Panc1 (cell line): ENCODE measurements around the gene KDM2A. TPM values are rescaled to one million over a fixed set of nuclear protein-coding genes. Genes with fewer than 3 reads are reported as not detected.

Source experiments
- ATAC-seq: fragments of 200-7000 bp; cut with Tn5 transposase; 2 replicates; pipeline ENCODE4 v1.9.1; 2020; ENCODE audit warnings: mild to moderate bottlenecking, moderate library complexity
- BruUV-seq: library from RNA; stranded (reverse); fragments of 400-500 nt; replicated peaks from 2 replicates; lab custom pipeline; 2021; lab: Mats Ljungman, UMichigan
- CTCF ChIA-PET: fragments of 300-600 bp; sonication (Branson Sonifier 250); formaldehyde crosslinking; loops from one replicate; lab custom pipeline; 2022; ENCODE audit warnings: antibody characterized with exemption; lab: Charles Lee
- POLR2A ChIA-PET: fragments of 300-600 bp; sonication (Branson Sonifier 250); formaldehyde crosslinking; loops from one replicate; lab custom pipeline; 2022; ENCODE audit warnings: antibody characterized with exemption; lab: Charles Lee
- DNase-seq: peaks from one replicate; pipeline ENCODE4 v3.0.0-alpha.2; 2010; ENCODE audit warnings: low read depth, low spot score
- H3K27ac ChIP-seq: 2 replicates; pipeline ENCODE4 v1.5.1; 2011; ENCODE audit warnings: mild to moderate bottlenecking, low read length, inconsistent platforms
- H3K27me3 ChIP-seq: fragments of 200-500 bp; sonication (Bioruptor generic); 2 replicates; pipeline ENCODE4 v1.6.0; 2014; ENCODE audit warnings: low read length, inconsistent platforms; ENCODE audit not compliant: control insufficient read depth, insufficient read depth
- H3K36me3 ChIP-seq: fragments of 200-500 bp; sonication (Bioruptor generic); 2 replicates; pipeline ENCODE4 v1.5.1; 2014; ENCODE audit warnings: inconsistent platforms, mild to moderate bottlenecking, low read length, moderate library complexity; ENCODE audit not compliant: control insufficient read depth, insufficient read depth
- H3K4me1 ChIP-seq: 2 replicates; pipeline ENCODE4 v1.5.1; 2011; ENCODE audit warnings: inconsistent platforms, mild to moderate bottlenecking, low read length, moderate library complexity; ENCODE audit not compliant: control insufficient read depth, insufficient read depth
- H3K4me3 ChIP-seq, 2 experiments: 2 replicates each; pipeline ENCODE4 v1.5.1; 2011 to 2012; ENCODE audit warnings: low read depth in 2 of 2, low read length in 2 of 2, mild to moderate bottlenecking in 2 of 2, inconsistent platforms in 1 of 2, moderate library complexity in 1 of 2
- H3K9me3 ChIP-seq: fragments of 200-500 bp; sonication (Bioruptor generic); 2 replicates; pipeline ENCODE4 v1.5.1; 2014; ENCODE audit warnings: low read depth, mild to moderate bottlenecking, inconsistent platforms, low read length, moderate library complexity; ENCODE audit not compliant: control insufficient read depth, insufficient read depth
- CTCF ChIP-seq: fragments of 450-650 bp; IDR thresholded peaks from 2 replicates; pipeline ENCODE4 v1.5.1; 2017; ENCODE audit warnings: mild to moderate bottlenecking
- POLR2AphosphoS5 ChIP-seq: IDR thresholded peaks from 2 replicates; pipeline ENCODE4 v1.6.1; 2012; ENCODE audit warnings: mild to moderate bottlenecking, low read depth, low read length, moderate library complexity
- REST ChIP-seq, 2 experiments: IDR thresholded peaks; 2 replicates each; pipeline ENCODE4 v1.6.1; 2011 to 2012; ENCODE audit warnings: low read depth in 2 of 2, control low read depth in 1 of 2, low read length in 1 of 2, mild to moderate bottlenecking in 1 of 2, moderate library complexity in 1 of 2; ENCODE audit not compliant: insufficient read depth in 1 of 2
- SIN3A ChIP-seq: IDR thresholded peaks from 2 replicates; pipeline ENCODE4 v1.6.1; 2012; ENCODE audit warnings: low read depth, mild to moderate bottlenecking, low read length, moderate library complexity, borderline replicate concordance; ENCODE audit not compliant: insufficient read depth
- TCF7L2 ChIP-seq: IDR thresholded peaks from 2 replicates; pipeline ENCODE4 v1.6.1; 2011; ENCODE audit warnings: mild to moderate bottlenecking, low read depth, low read length, inconsistent platforms
- in situ Hi-C: cut with HindIII; loops from 2 replicates; pipeline ENCODE4 v1.10.0; 2016; ENCODE audit warnings: low sequenced_read_pairs, low pct_unique_long_range_greater_than_20kb
- intact Hi-C: fragments of 100-400 bp; cut with micrococcal nuclease; formaldehyde crosslinking; loops from one replicate; pipeline ENCODE4 v1.10.0; 2022; ENCODE audit not compliant: unreplicated experiment
- total RNA-seq: library from RNA; stranded (reverse); gene quantifications from one replicate; pipeline ENCODE4 v1.2.1, GENCODE V29; 2021; ENCODE audit not compliant: unreplicated experiment

KDM2A gene
- total RNA-seq, 1 experiment from 2014 or later = 112 TPM

GRCh38 chr11:67230406-67230805, 111.3 kb downstream of the KDM2A start:
- BruUV-seq = no TSS peak
- in situ Hi-C loops (loop anchor here (5.0 to 10.0 kb wide), 2 partner anchors 38 to 66 kb away; no protein-coding TSS in a partner anchor), intact Hi-C loops (no loop called here)
- H3K9me3 ChIP-seq = no peaks in the 10 kb centered on the region
- CTCF ChIA-PET = interaction anchor here (0.6 kb wide), 1 partner anchor 58 kb away, joined by 3 read pairs; no protein-coding TSS in a partner anchor
- H3K4me3 ChIP-seq = no peak overlapping the region
- DNase-seq = no peak
- no peaks in the 10 kb centered on the region for H3K4me1 ChIP-seq
- no peaks in the 10 kb centered on the region for H3K27me3 ChIP-seq
- H3K36me3 ChIP-seq = peaks cover 23% of the 10 kb centered on the region
- H3K27ac ChIP-seq = no peak overlapping the region
- POLR2A ChIA-PET = interaction anchor here (0.6 kb wide), 1 partner anchor 110 kb away, joined by 7 read pairs; no protein-coding TSS in a partner anchor
- no peak for ATAC-seq
- TF ChIP-seq CTCF = no peak
- TF ChIP-seq TCF7L2 = no peak
- TF ChIP-seq POLR2AphosphoS5 = no peak
- no peak for TF ChIP-seq REST (IDR thresholded peaks at IDR 0.05; ENCODE audit: insufficient read depth in 1 of 2, low read depth in 2 of 2, low read length in 1 of 2)
- TF ChIP-seq SIN3A = no peak

GRCh38 chr11:67230886-67231285, 111.8 kb downstream of the KDM2A start:
- DNase-seq (no peak), ATAC-seq (no peak)
- Histone ChIP-seq H3K27ac (no peak overlapping the region), H3K4me3 (no peak overlapping the region), H3K27me3 (no peaks in the 10 kb centered on the region), H3K9me3 (no peaks in the 10 kb centered on the region), H3K4me1 (no peaks in the 10 kb centered on the region), H3K36me3 (peaks cover 23% of the 10 kb centered on the region)
- no TSS peak for BruUV-seq
- in situ Hi-C loops = loop anchor here (5.0 to 10.0 kb wide), 2 partner anchors 39 to 66 kb away; no protein-coding TSS in a partner anchor
- CTCF ChIA-PET = no interaction called here
- intact Hi-C loops = no loop called here
- TF ChIP-seq TCF7L2 (no peak), CTCF (no peak), REST (IDR thresholded peaks at IDR 0.05; ENCODE audit: insufficient read depth in 1 of 2, low read depth in 2 of 2, low read length in 1 of 2) (no peak), SIN3A (no peak), POLR2AphosphoS5 (no peak)
- POLR2A ChIA-PET = interaction anchor here (0.6 kb wide), 1 partner anchor 109 kb away, joined by 7 read pairs; no protein-coding TSS in a partner anchor
